Epidermal melanocyte (primary cell): ENCODE results near the gene UGT8.
"Not testable (repeated sequence)": the region's sequence is repeated elsewhere in the genome, so short reads cannot be mapped to it uniquely, and the experiment has no call there.

ENCODE experiments used
- DNase-seq: peaks from one replicate; pipeline ENCODE4 v3.0.0; 2011; ENCODE audit warnings: low spot score; ENCODE audit not compliant: insufficient read length

UGT8 gene

GRCh38 chr4:114606245-114606644 lies 7.6 kb downstream of the UGT8 start:
- no peak for DNase-seq

GRCh38 chr4:114607056-114607455 lies 8.4 kb downstream of the UGT8 start:
- DNase-seq: no peak

DNA sequence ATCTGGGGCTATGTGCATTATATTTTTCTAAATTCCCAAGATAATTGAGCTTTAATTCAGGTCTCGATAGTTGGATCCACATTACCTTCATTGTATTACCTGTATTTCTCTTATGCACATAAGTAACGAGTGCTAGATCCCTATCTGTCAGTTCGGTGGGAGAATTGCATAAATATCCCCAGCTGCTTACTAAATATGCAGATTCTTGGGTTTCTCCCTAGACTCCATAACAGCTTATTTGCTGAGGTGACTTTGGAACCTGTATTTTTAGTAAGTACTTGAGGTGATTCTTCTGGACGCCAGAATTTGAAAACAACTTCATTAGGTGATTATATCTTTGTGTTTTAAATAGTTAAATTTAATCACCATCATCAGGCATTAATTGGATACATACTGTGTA lies 15.0 kb downstream of the UGT8 start:
- no peak for DNase-seq

GRCh38 chr4:114615435-114615834 lies 16.8 kb downstream of the UGT8 start:
- DNase-seq: no peak

DNA sequence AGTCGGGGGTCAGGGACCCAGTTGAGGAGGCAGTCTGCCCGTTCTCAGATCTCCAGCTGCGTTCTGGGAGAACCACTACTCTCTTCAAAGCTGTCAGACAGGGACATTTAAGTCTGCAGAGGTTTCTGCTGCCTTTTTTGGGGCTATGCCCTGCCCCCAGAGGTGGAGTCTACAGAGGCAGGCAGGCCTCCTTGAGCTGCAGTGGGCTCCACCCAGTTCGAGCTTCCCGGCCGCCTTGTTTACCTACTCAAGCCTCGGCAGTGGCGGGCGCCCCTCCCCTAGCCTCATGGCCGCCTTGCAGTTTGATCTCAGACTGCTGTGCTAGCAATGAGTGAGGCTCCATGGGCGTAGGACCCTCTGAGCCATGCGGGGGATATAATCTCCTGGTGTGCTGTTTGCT lies 17.4 kb downstream of the UGT8 start:
- not testable (repeated sequence) for DNase-seq

DNA sequence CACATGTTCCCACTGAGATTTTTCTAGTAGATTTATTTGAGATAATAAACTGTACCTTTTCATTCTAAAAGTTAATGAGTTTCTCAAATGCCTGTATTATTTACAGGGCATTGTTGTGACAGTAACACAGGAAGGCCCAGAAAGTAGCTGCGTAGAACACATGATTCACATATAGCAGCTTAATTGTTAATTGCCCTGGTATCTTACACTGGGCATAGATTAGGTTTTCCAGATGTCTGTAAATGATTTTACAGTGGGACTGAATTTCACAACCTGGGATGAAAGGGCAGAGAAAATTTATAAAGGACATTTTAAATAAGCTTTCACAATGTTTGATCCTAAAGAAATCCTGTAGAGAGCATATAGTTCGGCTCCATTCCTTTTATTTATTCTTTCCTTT lies 27.6 kb downstream of the UGT8 start:
- DNase-seq: no peak

DNA sequence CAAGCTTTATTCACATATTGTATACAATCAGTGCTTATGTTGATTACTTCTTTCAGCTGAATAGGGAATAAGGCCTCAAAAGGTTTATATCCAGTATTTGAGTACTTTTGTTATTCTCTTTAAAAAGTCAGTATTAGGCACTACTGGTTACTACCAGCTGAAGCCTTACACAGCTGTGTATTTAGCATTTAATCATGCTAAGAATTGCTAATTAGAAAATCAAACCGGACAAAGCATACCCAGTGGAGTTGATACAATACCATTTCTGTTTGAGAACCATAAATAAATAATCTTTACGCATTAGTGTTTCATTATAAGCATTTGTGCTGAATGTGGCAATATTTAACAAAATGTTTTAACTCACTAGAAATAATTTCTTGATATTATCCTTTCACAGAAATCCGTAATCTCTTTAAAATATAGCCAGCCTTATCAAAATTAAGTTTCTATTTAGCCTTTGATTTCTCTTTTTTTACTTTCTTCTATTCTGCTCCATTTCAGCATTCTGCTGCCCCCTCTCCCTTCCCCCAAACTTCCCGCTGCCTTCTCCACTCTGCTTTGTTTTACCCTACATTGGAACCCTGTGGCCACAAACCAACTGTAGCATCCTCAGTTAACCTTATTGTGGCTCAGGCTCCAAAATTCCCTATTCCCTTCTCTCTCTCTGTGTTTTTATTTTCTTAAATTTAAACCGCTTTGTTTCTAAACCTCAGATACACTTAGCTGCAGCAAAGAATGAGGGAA lies 37.8 kb downstream of the UGT8 start:
- no peak for DNase-seq

DNA sequence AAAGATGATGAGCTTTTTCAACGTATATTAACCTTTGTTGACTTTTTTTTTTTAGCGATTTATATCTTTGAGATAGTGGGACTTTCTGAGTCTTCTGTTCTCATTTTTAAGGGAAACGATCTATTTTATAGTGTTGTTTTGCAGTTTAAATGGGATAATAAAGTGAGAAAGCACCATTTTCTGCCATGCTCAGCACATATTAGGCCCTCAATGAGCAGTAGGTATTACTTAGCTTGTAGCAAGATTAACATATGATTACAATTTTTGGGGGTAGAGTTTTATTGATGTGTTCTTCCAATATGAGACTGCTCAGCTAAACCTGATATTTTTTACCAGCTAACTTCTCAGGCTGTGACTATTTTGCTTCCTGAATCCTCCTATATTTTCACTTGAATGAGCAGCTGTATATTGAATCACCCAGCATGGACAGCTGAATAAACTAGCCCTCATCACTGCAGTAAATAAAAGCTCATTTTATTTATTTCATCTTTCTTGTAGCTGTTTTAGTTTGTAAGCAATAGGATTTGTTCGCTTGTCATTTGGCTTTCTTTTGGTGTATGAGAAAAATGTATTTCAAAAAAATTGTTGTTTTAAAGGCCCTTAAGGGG lies 43.7 kb downstream of the UGT8 start:
- no peak for DNase-seq

GRCh38 chr4:114649908-114650307 lies 51.3 kb downstream of the UGT8 start:
- DNase-seq: no peak

DNA sequence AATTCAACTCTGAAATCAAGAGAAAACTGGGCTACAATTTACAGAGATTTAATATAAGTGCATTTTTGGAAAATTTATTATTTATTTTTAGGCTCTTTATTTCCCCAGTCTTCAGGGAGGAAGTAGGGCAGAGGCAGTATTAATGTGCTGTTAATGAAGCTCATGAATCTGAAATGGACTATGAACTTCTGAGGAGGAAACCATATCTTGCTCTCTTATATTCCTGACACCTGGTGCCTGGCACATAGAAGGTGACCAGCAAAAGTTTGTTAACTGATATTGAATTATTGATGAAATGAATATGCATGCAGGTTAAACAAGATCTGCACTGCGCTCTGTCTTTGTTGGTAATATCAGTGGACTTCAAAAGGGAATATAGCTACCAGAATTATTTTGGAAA lies 55.1 kb downstream of the UGT8 start:
- DNase-seq: no peak

- no peak for DNase-seq
Measured at GRCh38 chr4:114654592-114654991, 56.0 kb downstream of the UGT8 start.

- no peak for DNase-seq
Measured at GRCh38 chr4:114658179-114658578, 59.6 kb downstream of the UGT8 start.

DNA sequence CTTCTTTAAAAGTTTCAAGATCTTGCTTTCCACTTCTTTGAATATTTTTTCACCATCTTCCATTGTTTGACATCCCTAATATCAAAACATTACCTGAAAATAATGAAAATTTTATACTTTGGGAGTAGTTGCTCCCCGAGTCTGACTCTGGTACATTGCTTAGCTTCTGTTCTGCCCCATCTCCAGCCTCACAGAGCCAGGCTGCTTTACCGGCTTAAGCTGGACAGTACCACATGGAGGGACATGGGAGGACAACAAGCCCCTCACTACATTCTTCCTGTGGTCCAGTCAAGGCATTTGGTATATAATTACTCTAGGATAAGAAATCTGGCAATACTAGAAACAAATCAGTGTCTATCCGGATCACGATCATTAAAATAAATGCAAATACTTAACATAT lies 60.2 kb downstream of the UGT8 start:
- DNase-seq: no peak

DNA sequence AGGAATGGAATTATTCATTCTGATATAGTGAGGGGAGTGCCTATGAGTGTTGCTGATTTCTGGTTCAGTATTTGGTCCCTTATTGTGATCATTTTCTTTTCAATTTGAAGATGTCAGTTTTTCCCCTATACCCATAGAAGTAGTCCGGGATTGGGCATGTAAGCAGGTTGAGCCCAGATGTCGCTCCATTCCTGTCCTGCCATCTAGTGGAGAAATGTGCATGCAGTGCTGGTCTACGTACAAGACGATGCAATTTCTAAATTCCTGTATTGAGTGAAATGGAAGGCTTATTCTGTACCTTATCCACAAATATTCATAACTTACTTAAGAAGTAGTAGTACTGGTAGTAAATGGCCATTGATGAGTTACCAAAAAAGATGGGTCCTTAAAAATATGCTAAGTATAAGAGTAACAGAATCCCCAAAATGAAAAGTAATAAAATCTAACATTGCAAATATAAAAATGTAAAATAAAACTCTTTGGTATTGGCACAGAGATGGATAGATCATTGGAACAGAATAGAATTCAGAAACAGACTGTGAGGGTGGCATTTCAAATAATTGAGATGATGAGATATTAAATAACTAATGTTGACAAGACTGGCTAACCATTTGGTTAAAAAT lies 60.9 kb downstream of the UGT8 start:
- DNase-seq: peak; percentile 55

GRCh38 chr4:114663083-114663482 lies 64.5 kb downstream of the UGT8 start:
- no peak for DNase-seq

DNA sequence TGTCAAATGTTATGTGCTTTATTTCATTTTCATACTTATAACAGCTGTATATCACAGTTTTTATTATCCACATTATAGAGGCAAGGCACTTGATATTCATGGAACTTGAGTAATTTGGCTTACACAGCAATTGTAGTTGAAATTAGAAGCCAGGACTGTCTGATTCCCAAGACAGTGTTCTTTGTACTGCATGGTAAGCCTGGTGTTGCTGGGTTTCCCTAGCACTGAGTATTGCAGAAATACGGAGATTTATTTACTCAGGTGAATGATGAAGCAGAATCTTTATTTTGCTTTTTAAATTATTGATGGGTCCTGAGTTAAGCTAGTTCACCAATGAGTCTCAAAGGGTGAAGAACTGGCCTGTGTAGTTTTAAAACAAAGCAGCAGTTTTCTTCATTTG lies 70.0 kb downstream of the UGT8 start:
- DNase-seq: no peak

- not testable (repeated sequence) for DNase-seq
Measured at GRCh38 chr4:114670733-114671132, 72.1 kb downstream of the UGT8 start.

GRCh38 chr4:114673306-114673705 lies 74.7 kb downstream of the UGT8 start:
- no peak for DNase-seq

- no peak for DNase-seq
Measured at GRCh38 chr4:114674080-114674479, 75.5 kb downstream of the UGT8 start.

GRCh38 chr4:114677346-114677979 lies 78.9 kb downstream of the UGT8 start:
- no peak for DNase-seq

GRCh38 chr4:114684462-114684861 lies 85.9 kb downstream of the UGT8 start:
- no peak for DNase-seq

DNA sequence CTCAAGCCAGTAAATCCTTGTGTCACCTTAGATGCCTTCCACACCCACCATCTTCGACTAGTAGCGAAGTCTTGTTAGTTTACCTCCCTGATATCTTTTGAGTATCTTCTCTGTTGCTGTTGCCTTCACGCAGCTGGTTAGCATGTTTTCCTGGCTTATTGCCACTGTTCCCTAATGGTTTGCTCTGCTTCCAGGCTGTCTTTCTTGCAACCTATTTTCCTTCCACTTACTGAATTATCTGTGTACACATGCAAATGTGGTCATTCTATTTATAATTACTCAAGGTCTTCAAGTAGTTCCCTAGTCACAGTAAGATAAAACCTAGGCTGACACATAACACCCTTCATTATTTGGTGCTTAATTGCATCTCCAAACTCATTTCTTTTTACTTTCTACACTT lies 89.5 kb downstream of the UGT8 start:
- DNase-seq: no peak
